ENCODE results near the gene TRAK1.
"Not testable (repeated sequence)": the region's sequence is repeated elsewhere in the genome, so short reads cannot be mapped to it uniquely, and the experiment has no call there.

TRAK1 gene

DNA sequence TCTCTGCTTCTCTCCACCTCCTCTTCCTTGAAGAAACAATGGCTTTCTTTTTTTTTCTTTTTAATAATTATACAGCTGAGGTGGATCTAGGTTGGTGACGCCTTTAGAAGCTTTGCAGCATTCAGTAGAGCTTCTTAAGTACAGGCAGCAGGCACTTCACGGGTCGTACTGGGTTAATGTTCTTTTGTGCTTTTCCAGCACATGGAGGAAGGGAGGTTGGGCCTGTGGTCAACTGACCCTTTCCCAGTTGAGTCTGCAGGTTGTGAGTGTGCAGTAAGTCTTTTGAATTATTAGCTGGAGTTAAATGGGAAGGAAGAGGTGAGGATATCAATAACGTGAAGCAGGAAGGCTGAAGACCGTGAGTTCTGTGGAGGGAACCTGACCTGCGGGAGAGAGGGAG is 7.0 kb downstream of the TRAK1 start:
- no peak for DNase-seq

DNA sequence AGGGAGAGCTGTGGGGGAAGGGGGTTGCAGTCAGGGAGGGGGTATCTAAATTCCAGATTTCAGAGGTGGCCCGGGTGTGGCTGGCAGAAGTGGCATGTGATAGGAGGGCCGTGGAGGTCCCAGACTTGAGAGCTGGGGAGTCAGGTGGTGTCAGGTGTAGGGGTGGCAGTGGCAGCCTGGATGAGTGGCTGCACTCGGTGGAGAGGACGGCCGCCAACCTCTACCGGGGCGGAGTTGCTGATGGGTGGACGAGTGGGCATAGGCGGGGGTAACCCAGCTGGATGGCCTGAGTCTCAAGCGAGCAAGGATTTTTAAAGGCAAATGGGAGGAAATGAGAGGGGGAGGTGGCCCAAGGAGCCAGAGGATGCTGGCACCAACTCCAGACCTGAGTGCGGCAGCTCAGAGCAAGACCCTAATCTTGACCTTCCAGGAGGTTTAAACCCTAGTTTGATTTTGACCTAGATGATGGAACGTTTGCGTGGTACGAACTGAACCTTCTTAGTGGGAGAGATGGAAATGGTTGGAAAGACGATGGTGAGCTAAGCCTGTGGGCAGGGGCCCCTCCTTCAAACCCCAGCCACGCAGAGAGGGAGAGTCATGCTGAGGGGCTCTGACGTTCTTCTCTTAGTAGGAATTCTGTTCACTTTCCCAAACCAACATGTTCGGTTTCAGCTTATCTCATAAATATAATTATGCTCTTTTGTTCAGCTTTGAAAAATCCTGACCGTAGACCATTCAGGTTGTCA is 8.0 kb downstream of the TRAK1 start:
- no peak for DNase-seq

DNA sequence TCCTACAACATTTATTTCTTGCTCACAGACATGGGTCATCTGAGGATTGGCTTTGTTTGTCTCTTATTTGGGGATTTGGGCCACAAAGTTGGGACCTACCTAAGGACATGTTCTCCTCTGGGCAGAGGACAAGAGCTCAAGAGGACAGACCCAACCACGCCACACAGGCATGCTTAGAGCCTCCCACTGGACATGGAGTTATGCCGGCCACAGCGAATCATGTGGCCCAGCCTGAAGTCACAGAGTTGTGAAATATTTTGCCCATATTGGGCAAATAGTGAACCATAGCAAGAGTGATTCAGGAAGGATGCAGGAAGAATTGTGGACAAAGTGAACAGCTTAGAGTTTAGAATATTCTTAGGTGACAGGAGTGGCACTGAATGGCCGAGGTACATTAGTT is 9.9 kb downstream of the TRAK1 start:
- DNase-seq: no peak

DNA sequence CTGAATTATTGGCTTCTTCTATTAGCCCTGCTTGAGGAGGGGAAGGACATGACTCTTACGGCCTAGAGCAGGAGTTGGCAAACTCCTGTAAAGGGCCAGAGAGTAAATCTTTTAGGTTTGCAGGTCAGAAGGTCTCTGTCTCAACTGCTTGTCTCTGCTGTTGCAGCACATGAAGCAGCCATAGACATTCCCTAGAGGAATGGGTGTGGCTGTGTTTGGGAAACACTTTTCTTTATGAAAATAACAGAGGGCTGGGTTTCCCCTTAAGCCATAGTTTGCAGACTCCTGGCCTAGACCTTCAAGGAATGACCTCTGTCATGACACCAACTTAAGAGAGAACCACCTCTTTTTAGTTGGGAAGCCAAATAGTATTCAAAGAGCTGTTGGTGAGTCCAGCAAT is 10.3 kb downstream of the TRAK1 start:
- peak; percentile 41 for DNase-seq

DNA sequence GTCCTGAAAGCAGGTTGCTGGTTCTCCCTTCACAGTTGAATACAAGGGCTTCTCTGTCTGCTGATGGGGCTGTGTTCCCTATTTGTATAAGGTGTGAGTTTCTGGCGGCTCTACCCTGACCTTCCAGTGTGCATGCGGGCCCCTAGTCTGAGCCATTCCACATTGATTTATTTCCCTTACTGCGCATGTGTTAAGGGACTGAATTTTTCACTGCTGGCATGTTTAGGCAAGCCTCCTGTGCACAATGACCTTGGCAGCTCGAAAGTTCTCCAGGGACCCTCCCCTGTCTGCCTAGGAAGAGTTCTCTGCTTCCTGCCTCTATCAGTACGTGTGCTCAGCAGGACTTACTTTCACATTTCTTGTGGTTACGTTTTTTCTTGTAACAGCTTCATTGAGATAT is 11.4 kb downstream of the TRAK1 start:
- peak; percentile 40 for DNase-seq

DNA sequence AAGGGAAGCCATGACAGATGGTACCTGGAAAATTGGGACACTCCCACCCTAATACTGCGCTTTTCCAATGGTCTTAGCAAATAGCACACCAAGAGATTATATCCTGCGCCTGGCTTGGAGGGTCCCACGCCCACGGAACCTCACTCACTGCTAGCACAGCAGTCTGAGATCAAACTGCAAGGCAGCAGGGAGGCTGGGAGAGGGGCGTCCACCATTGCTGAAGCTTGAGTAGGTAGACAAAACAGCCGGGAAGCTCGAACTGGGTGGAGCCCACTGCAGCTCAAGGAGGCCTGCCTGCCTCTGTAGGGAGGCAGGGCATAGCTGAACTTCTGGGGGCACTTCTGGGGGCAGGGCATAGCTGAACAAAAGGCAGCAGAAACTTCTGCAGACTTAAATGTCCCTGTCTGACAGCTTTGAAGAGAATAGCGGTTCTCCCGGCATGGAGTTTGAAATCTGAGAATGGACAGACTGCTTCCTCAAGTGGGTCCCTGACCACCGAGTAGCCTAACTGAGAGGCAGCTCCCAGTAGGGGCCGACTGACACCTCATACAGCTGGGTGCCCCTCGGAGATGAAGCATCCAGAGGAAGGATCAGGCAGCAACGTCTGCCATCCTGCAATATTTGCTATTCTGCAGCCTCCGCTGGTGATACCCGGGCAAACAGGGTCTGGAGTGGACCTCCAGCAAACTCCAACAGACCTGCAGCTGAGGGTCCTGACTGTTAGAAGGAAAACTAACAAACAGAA is 12.9 kb downstream of the TRAK1 start:
- peak; percentile 40 for DNase-seq

DNA sequence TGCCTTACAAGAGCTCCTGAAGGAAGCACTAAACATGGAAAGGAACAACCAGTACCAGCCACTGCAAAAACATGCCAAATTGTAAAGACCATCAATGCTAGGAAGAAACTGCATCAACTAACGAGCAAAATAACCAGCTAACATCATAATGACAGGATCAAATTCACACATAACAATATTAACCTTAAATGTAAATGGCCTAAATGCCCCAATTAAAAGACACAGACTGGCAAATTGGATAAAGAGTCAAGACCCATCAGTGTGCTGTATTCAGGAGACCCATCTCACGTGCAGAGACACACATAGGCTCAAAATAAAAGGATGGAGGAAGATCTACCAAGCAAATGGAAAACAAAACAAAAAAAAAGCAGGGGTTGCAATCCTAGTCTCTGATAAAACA is 14.8 kb downstream of the TRAK1 start:
- DNase-seq: not testable (repeated sequence)

DNA sequence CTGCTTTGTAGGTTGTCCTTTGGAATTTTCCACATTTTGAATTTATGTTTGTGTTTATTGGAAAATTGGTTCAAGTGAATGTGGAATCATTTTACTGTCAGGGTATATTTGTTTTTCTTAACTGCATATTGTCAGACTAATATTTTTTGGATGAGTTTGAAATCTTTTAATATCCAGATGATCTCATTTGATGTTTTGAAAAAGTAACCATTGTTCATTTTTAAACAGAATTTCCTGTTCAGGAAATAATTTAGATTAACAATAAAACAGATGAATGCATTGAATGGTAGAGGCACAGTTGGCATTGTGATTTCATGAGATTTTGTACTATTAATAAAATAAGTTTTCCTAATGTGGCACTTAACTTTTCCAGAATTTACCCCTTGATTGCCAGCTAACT is 15.5 kb downstream of the TRAK1 start:
- no peak for DNase-seq

DNA sequence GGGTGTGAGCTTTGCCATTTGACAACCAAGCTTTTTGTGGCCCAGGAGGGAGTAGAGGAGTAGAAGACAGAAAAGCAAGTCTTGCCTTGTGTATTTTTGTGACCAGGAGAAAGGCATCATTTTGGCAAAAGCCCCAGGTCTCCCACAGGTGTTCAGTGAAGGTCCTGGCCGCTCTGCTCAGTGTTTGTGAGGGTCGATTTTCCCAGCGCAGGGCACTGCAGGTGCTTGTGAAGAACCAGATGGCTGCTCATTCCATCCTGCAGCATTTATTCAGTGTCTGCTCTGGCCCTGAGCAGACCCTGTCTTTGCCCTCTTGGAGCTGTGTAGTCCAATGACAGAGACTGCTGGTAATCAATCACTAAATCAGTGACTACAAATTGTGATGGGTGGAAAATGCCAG is 19.5 kb downstream of the TRAK1 start:
- no peak for DNase-seq

DNA sequence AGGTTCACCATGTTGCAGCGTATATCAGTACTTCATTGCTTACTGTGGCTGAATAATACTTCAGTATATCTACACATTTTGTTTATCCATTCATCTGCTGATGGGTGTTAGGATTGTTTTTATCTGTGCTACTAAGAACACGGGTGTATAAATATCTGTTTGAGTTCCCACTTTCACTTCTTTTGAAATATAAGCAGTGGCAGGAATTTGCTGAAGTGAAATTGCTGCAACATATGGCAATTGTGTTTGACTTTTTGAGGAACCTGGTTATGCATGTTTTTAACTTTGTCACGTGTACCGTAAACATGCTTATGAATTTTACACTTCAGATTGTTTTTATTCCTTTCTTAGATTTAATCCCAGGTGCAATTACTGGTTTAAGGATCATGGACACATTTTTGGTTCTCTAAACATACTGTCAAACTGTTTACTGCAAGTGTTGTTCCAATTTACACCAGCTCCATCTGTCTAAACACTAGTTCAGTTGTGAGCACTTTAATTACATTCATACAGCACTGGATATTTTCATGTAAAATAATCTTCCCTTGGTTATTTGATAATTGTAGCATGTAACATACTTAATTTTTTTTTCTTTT is 23.1 kb downstream of the TRAK1 start:
- DNase-seq: no peak

DNA sequence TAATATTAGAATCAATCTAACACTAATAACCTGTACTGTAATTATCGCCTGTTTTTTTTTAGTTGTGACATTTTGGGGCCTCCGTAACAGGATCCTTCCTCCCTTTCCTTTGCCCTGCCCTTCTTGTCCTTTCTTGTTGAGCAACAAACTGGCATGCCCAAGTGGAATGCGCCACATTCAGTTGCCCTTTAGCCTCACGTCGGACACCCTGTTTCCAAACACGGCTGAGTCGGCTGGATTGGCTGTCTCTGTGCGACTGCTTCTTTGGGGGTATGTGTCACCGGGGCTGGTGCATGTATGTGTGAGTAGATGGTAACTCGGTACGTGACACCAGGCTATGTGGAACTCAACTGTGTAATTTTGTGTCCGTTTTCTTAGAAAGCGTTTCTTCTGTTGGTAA is 24.1 kb downstream of the TRAK1 start:
- no peak for DNase-seq

DNA sequence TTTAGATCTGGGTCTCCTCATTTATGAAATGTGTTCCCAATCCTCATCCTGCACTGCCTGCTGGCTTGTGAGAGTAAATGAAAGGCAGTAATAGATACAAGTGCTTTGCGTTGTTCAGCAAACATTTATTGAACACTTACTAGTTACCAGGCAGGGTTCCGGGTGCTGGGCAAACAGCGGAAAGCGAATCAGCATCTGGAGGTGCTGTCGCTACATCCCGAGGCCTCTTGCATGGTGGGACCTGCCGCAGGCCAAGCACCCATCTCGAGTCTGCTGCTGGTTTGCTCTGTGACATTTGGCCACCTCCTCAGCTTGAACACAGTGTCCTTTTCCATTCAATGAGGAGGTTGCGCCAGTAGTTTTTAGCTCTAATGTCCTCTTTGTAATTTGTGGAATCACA is 24.8 kb downstream of the TRAK1 start:
- DNase-seq: no peak

DNA sequence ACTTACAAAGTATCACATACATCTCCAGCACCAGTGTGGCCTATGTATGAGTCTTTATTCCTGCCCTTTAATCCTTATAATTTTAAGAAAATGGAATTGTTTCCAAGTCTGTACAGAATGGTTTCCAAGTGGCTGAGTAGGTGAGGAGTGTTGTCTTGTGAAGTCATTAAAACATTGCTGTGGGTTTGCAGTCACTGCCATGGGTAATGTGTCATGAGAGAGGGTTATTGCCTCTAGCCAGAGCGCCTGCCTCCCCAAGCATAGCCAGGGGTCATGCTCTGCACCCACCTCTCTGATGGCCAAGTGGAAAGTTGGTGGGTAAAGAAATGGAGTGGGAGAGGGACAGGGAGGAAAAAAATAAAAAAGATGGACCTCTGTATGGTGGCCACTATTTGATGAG is 25.3 kb downstream of the TRAK1 start:
- DNase-seq: peak; percentile 26

DNA sequence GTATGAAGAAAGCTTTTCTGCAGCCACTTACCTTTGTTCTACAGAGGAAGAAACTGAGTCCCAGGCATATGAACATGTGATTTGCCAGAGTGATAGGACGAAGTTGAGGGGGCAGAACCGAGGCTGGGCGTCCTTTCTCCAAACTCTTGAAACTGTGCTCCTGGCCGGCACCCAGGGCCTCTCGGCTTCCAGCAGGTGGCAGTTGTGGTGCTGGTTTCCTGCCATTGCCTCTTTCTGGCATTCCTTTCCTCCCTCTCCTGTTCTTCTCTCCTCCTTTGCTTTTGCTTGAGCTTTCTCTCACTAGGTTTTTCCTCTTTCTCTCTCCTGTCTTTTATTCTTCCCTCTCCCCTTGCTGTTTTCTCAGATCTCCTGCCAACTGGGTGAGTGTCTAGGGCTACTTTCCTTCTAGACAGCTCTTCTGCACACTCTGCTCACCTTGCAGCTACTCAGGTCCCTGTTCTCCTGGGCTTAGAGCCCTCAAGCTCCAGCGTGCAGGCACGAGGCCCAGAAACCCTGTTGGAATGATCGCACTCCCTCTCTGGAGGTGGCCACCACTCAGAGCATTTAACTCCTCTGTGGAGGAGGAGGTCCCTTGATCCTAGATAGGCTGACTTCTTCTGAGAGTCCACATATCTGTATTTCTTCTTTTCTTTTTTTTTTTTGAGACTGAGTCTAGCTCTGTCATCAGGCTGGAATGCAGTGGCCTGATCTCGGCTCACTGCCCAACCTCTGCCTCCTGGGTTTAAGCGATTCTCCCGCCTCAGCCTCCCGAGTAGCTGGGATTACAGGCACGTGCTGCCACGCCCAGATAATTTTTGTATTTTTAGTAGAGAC is 26.2 kb downstream of the TRAK1 start:
- DNase-seq: no peak

DNA sequence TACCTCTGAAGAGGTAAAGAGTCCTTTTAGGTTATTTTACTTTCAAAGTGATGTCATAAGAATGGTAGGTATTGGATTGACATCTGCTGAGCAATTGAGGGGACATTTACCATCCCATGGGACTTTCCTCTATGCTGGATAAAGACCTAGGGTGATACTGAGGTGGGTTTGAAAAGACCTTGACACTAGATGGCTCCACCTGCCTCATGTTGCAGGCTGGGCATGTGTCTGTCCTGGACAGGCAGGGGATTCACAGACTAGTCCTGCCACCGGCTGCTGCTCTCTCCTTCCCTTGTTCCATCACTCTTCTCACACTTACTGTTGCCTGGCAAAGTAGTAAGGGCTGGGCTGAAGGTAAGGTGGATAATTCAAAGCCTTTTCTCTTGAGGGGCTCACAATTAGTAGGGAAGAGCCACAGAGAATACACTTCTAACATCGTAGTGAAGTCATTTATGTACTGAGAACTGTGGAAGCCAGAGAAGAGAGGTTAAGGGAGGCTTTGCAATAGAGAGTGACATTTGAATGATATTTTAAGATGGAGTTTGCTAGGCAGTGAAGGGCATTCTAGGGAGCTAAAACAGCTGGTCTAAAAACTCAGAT is 27.7 kb downstream of the TRAK1 start:
- no peak for DNase-seq

DNA sequence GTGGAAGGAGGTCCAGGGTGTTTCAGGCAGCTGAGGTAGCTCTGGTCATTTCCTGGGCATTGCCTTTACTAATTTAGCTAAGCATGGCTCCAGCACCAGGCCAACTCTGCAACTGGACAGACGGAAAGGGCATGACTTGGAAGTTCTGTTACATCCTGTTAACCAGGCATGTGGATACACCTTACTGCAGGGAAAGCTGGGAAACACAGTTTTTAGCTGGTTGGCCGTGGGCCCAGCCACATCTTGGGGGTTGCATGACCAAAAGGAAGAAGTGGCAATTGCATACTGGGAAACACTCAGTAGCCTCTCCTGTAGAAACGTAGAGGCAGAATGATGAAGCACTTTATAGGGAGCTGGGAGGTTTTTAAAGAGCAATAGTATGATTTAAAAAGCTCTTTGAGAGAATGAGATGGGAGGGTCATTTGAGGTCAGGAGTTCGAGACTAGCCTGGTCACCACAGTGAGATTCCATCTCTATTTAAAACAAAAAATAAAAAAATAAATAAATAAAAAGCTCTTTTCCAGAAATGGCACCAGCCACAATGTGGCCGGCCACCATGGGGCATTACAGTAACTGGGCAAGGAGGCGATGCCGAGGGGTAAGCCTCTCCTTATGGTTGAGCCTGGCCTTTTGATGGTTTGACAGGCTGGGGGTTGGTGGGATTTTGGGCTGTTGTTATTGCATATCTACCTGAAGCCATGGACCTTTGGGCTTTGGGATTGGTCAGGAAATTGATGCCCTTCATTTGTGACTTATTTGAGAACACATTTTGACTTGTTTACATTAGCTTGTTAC is 28.6 kb downstream of the TRAK1 start:
- DNase-seq: peak; percentile 41

DNA sequence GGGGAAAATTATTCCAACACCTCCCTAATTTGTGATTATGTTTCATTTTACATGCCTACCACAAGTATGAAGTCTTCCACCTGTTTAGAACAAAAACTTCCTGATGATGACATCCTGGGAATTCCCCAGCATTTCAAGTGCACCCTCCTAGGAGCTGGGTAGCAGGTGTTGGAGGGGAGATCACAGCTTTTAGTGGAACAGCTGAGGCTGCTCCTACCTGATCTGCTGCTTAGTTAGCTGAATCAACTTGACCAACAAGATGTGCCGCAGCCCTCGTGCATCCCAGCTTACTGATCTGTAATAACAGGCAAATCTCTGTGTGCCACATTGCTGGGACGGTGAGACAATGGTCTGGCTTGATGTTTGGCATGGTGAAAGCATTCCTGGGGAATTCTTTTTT is 29.7 kb downstream of the TRAK1 start:
- DNase-seq: peak; percentile 37

DNA sequence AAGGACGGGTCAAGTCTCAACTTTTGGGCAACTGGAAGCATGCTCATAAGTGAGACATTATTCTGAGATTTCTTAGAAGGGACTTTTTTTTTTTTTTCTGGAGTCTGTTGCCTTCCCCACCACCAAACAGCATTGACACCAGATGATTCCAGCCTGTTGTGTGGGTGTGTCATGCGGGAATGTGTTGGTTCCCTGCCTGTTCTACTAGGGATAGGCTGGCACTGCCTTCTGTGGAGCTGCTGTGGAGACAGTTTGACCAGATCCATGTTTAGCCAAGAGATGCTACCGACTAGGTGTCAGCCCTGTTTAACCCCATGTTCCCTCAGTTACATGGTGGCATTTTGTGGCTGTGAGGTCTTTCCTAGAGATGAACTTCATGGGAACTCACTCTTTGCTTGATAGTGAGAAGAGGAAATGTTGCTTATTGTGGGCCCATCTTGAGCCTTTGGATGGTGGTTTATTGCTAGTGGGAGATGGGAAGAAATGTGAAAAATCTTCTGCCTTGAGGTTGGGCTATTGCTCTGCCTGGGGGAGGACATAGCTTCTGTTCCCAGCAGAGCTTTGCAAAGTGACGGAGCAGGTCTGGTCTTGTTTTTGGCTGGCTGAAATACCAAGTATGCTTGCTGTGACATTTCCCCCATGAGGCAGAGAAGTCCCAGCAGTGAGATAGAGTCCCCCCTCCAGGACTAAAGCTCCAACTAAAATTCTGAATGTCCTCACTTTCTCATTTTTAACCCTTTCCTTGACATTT is 31.3 kb downstream of the TRAK1 start:
- DNase-seq: peak; percentile 40

DNA sequence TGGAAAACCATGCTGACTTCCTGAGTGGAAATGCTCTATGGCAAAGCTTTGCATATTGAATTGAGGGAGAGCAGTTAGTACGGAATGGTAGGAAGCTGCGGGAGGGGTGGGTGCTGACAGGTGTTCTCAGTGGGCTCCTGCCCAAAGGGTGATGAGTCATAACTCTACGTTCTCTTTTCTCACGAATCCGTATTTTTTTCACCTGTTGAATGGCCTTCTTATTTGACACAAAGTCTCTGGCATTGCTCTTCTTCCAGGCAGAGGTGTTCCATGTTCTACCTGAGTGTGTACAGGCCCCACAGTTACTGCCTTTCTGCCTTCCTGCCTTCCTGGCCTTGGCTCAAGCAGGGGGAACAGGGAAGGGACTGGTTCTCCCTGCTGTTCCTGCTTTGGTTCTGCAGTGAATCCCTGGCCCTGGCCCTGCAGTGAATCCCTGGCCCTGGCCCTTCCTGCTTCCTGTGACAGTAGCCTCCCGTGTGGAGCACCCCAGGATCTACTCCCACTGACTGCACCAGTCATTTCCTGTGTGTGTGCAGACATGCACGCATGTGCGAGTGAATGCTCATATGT is 31.9 kb downstream of the TRAK1 start:
- DNase-seq: peak; percentile 52

DNA sequence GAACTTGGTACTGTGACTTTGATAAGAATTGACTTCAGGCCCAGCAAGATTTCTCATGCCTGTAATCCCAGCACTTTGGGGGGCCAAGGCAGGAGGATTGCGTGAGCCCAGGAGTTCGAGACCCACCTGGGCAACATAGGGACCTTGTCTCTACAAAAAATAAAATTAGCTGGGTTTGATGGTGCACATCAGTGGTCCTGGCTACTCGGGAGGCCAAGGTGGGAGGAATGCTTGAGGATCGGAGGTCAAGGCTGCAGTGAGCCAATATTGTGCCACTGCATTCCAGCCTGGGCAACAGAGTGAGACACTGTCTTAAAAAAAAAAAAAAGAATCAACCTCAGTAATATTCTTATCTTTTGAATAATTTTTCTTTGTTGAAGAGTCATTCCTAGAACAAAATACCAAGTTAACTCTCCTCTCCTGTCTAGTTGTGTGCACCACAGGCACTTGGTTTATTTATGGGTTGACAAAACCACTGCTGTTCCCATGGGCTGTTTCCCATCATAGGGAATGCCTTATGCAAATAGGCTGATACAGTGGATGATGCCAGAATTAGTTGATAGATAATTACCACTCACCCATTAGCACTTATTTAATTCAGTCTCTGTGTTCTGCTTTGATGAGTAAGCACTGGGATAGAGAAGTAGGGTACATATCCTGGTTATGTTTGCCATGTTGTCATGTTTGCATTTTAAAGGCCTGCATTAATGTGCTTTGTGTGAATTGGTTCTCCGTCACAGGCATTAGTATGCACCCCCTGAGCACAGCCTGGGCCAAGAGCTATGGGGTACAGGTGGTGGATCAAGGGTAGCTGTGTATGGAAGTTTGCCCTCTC is 32.9 kb downstream of the TRAK1 start:
- DNase-seq: peak; percentile 35
